ENCODE data around the gene CES3.

Gene CES3

GRCh38 chr16:67009158-67009557, 48.1 kb downstream of the CES3 start:
- DNase-seq (ENCODE audit: low spot score) = no peak

- DNase-seq (ENCODE audit: low spot score) = no peak
Observed at GRCh38 chr16:67011274-67011673, 50.2 kb downstream of the CES3 start.

- DNase-seq (ENCODE audit: low spot score) = peak; percentile 79
Observed at GRCh38 chr16:67013233-67013822, 52.3 kb downstream of the CES3 start.

GRCh38 chr16:67013823-67014633, 53.0 kb downstream of the CES3 start:
- DNase-seq (ENCODE audit: low spot score) = peak; percentile 91

- no peak for DNase-seq (ENCODE audit: low spot score)
Observed at GRCh38 chr16:67014634-67015312, 53.7 kb downstream of the CES3 start.

GRCh38 chr16:67015313-67015731, 54.3 kb downstream of the CES3 start:
- peak; percentile 30 for DNase-seq (ENCODE audit: low spot score)

- DNase-seq (ENCODE audit: low spot score) = peak; percentile 49
Observed at GRCh38 chr16:67016143-67016542, 55.1 kb downstream of the CES3 start.

GRCh38 chr16:67016681-67017420, 55.8 kb downstream of the CES3 start:
- peak; percentile 53 for DNase-seq (ENCODE audit: low spot score)

- no peak for DNase-seq (ENCODE audit: low spot score)
Observed at GRCh38 chr16:67017421-67017750, 56.3 kb downstream of the CES3 start.

GRCh38 chr16:67017810-67018488, 56.9 kb downstream of the CES3 start:
- no peak for DNase-seq (ENCODE audit: low spot score)

- DNase-seq (ENCODE audit: low spot score) = no peak
Observed at GRCh38 chr16:67019171-67019570, 58.1 kb downstream of the CES3 start.

- DNase-seq (ENCODE audit: low spot score) = no peak
Observed at GRCh38 chr16:67021321-67021720, 60.3 kb downstream of the CES3 start.

GRCh38 chr16:67022531-67023214, 61.6 kb downstream of the CES3 start:
- no peak for DNase-seq (ENCODE audit: low spot score)

GRCh38 chr16:67023689-67024088, 62.6 kb downstream of the CES3 start:
- DNase-seq (ENCODE audit: low spot score) = no peak

All from left forelimb (tissue), 1 donor.